MM.1S (cell line): ENCODE measurements around the gene SHC4.

Source experiments
- DNase-seq: peaks from one replicate; pipeline ENCODE4 v3.0.0-alpha.2; 2015
- H2AFZ ChIP-seq: fragments of 300-600 bp; sonication (generic); 2 replicates; pipeline ENCODE4 v1.6.0; 2016; ENCODE audit warnings: antibody characterized with exemption, low read length
- H3F3A ChIP-seq: fragments of 300-600 bp; sonication (generic); 2 replicates; pipeline ENCODE4 v1.6.1; 2016; ENCODE audit warnings: mild to moderate bottlenecking, antibody characterized with exemption, low read length, moderate library complexity, mixed read lengths; ENCODE audit not compliant: insufficient read depth
- H3K27ac ChIP-seq: fragments of 300-600 bp; sonication (generic); 2 replicates; pipeline ENCODE4 v1.5.1; 2016; ENCODE audit warnings: mild to moderate bottlenecking, low read length
- H3K27me3 ChIP-seq: fragments of 300-600 bp; sonication (generic); replicated peaks from 2 replicates; pipeline ENCODE4 v1.6.0; 2016; ENCODE audit warnings: low read length; ENCODE audit not compliant: insufficient read depth
- H3K36me3 ChIP-seq: fragments of 300-600 bp; sonication (generic); replicated peaks from 2 replicates; pipeline ENCODE4 v1.6.1; 2016; ENCODE audit warnings: mild to moderate bottlenecking, low read length, mixed read lengths; ENCODE audit not compliant: insufficient read depth
- H3K4me1 ChIP-seq: fragments of 300-600 bp; sonication (generic); 2 replicates; pipeline ENCODE4 v1.6.1; 2016; ENCODE audit warnings: low read length, mixed read lengths
- H3K4me2 ChIP-seq: fragments of 300-600 bp; sonication (generic); 2 replicates; pipeline ENCODE4 v1.6.0; 2016; ENCODE audit warnings: low read depth, low read length
- H3K4me3 ChIP-seq: fragments of 300-600 bp; sonication (generic); 2 replicates; pipeline ENCODE4 v1.5.1; 2016; ENCODE audit warnings: low read length, mixed read lengths
- H3K79me2 ChIP-seq: fragments of 300-600 bp; sonication (generic); 2 replicates; pipeline ENCODE4 v1.6.1; 2016; ENCODE audit warnings: mixed run types, low read length, mixed read lengths
- H3K9ac ChIP-seq: fragments of 300-600 bp; sonication (generic); 2 replicates; pipeline ENCODE4 v1.6.1; 2016; ENCODE audit warnings: low read length, mixed read lengths
- H3K9me2 ChIP-seq: fragments of 300-600 bp; sonication (generic); replicated peaks from 2 replicates; pipeline ENCODE4 v1.6.1; 2016; ENCODE audit warnings: mild to moderate bottlenecking, low read length, mixed read lengths; ENCODE audit not compliant: insufficient read depth
- H3K9me3 ChIP-seq: fragments of 300-600 bp; sonication (generic); replicated peaks from 2 replicates; pipeline ENCODE4 v1.6.1; 2016; ENCODE audit warnings: mild to moderate bottlenecking, low read length, mixed read lengths; ENCODE audit not compliant: insufficient read depth
- H4K20me1 ChIP-seq: fragments of 300-600 bp; sonication (generic); 2 replicates; pipeline ENCODE4 v1.6.1; 2016; ENCODE audit warnings: mild to moderate bottlenecking, low read length, moderate library complexity, mixed read lengths; ENCODE audit not compliant: insufficient read depth
- CTCF ChIP-seq: fragments of 300-600 bp; sonication (generic); IDR thresholded peaks from 2 replicates; pipeline ENCODE4 v1.5.1; 2016; ENCODE audit warnings: antibody characterized with exemption, low read length, mixed read lengths
- EZH2 ChIP-seq: fragments of 300-600 bp; sonication (generic); optimal IDR thresholded peaks from 2 replicates; pipeline ENCODE3; 2017; ENCODE audit warnings: low read depth, mild to moderate bottlenecking, antibody characterized with exemption, low read length, mixed read lengths
- EZH2phosphoT487 ChIP-seq: fragments of 300-600 bp; sonication (generic); IDR thresholded peaks from 2 replicates; pipeline ENCODE4 v1.6.1; 2018; ENCODE audit warnings: antibody characterized with exemption, low read length

SHC4 gene

GRCh38 chr15:48965972-48966371 lies 2.3 kb upstream of the SHC4 start:
- Histone ChIP-seq H3K9ac (no peak overlapping the region), H3K79me2 (no peaks in the 10 kb centered on the region), H3K9me2 (no peaks in the 10 kb centered on the region), H2AFZ (no peak overlapping the region), H3K9me3 (no peaks in the 10 kb centered on the region), H4K20me1 (no peaks in the 10 kb centered on the region), H3K36me3 (no peaks in the 10 kb centered on the region), H3F3A (no peaks in the 10 kb centered on the region), H3K4me1 (no peaks in the 10 kb centered on the region; the same call in none of the 2 replicates), H3K27me3 (no peaks in the 10 kb centered on the region), H3K4me3 (no peak overlapping the region), H3K27ac (no peak overlapping the region), H3K4me2 (no peak overlapping the region)
- TF ChIP-seq EZH2phosphoT487 (no peak), CTCF (peak; percentile 28)
- no peak for DNase-seq

GRCh38 chr15:48964898-48965297 lies 1.2 kb upstream of the SHC4 start:
- Histone ChIP-seq H3K36me3 (no peaks in the 10 kb centered on the region), H3K9ac (no peak overlapping the region), H3K9me2 (no peaks in the 10 kb centered on the region), H3K4me3 (no peak overlapping the region), H3K27me3 (no peaks in the 10 kb centered on the region), H4K20me1 (no peaks in the 10 kb centered on the region), H3K9me3 (no peaks in the 10 kb centered on the region), H3K4me1 (no peaks in the 10 kb centered on the region; the same call in none of the 2 replicates), H3K79me2 (no peaks in the 10 kb centered on the region), H3F3A (no peaks in the 10 kb centered on the region), H3K27ac (no peak overlapping the region), H3K4me2 (no peak overlapping the region), H2AFZ (no peak overlapping the region)
- TF ChIP-seq CTCF (no peak), EZH2 (no peak), EZH2phosphoT487 (no peak)
- DNase-seq = no peak

- Histone ChIP-seq H3K27ac (no peak overlapping the region), H3K4me3 (peak overlapping the region; percentile 39), H3K4me2 (peak overlapping the region; percentile 50), H3K27me3 (no peaks in the 10 kb centered on the region), H3F3A (no peaks in the 10 kb centered on the region), H3K9ac (no peak overlapping the region), H2AFZ (peak overlapping the region; percentile 8; the same call in 1 of the 2 replicates), H4K20me1 (no peaks in the 10 kb centered on the region), H3K9me3 (no peaks in the 10 kb centered on the region), H3K79me2 (no peaks in the 10 kb centered on the region), H3K9me2 (no peaks in the 10 kb centered on the region), H3K36me3 (no peaks in the 10 kb centered on the region), H3K4me1 (no peaks in the 10 kb centered on the region; the same call in none of the 2 replicates)
- no peak for DNase-seq
- TF ChIP-seq EZH2 = no peak
- no peak for TF ChIP-seq EZH2phosphoT487
Observed at GRCh38 chr15:48962662-48963523, 826 bp downstream of the SHC4 start.

GRCh38 chr15:48955967-48956366 lies 7.8 kb downstream of the SHC4 start:
- H4K20me1 ChIP-seq = no peaks in the 10 kb centered on the region
- no peaks in the 10 kb centered on the region for H3K79me2 ChIP-seq
- H3K4me3 ChIP-seq = no peak overlapping the region
- no peaks in the 10 kb centered on the region for H3K27me3 ChIP-seq
- no peak overlapping the region for H3K4me2 ChIP-seq
- no peaks in the 10 kb centered on the region for H3F3A ChIP-seq
- no peaks in the 10 kb centered on the region for H3K36me3 ChIP-seq
- H3K9me3 ChIP-seq = no peaks in the 10 kb centered on the region
- TF ChIP-seq EZH2phosphoT487 (no peak), EZH2 (no peak), CTCF (no peak)
- H3K27ac ChIP-seq = no peak overlapping the region
- H3K4me1 ChIP-seq = no peaks in the 10 kb centered on the region
- no peak for DNase-seq
- H3K9ac ChIP-seq = no peak overlapping the region
- H2AFZ ChIP-seq = no peak overlapping the region
- H3K9me2 ChIP-seq = no peaks in the 10 kb centered on the region
